AG09319 (cell line): ENCODE results near the gene CLHC1.
"Not testable (repeated sequence)": the region's sequence is repeated elsewhere in the genome, so short reads cannot be mapped to it uniquely, and the experiment has no call there.

Source experiments
- DNase-seq: peaks from one replicate; pipeline ENCODE4 v3.0.0-alpha.2; 2010; ENCODE audit warnings: low read depth; ENCODE audit errors: extremely low read depth
- CTCF ChIP-seq: IDR thresholded peaks from 2 replicates; pipeline ENCODE4 v1.5.1; 2011; ENCODE audit warnings: low read depth, mild to moderate bottlenecking, inconsistent platforms, low read length, moderate library complexity

CLHC1 gene

DNA sequence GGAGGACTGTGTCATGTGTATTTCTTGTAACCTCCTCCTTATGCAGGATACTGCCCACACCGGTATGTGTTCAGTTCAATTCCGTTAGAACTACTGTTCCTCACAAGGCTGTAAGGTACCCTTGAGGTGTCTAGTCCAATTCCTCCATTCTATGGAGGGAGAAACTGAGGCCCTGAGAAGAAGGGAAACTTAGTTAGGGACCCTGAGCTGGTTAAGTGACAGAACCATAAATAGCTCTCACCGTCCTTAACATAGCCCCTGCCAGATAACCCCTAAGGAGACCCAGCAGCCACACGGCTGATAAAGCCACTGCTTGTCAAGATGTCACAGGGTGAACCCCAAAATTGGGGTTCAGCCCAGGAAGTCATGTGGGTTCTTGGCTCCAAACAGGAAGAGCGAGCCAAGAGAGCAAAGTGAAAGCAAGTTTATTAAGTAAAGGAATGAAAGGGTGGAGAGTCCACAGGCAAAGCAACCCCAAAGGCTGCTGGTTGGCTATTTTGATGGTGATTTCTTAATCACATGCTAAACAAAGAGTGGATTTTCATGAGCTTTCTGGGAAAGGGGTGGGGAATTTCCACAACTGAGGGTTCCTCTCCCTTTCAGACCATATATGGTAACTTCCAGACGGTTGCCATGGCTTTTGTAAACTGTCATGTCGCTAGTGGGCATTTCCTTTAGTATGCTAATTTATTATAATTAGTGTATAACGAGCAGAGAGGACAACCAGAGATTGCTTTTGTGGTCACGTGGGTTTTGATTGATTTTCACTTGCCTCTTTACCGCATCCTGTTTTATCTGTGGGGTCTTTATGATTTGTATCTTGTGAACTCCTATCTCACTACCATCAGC, 98.4 kb downstream of the CLHC1 start:
- TF ChIP-seq CTCF = no peak
- DNase-seq = peak; percentile 88

GRCh38 chr2:55130849-55131248, 101.2 kb downstream of the CLHC1 start:
- no peak for TF ChIP-seq CTCF
- DNase-seq = no peak

DNA sequence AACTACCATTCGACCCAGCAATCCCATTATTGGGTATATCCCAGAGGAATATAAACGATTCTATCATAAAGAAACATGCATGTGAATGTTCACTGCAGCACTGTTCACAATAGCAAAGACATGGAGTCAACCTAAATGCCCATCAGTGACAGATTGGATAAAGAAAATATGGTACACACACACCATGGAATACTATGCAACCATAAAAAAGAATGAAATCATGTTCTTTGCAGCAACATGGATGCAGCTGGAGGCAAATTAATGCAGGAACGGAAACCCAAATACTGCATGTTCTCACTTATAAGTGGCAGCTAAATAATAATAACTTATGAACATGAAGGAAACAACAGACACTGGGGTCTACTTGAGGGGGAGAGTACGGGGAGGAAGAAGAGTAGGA, 105.5 kb downstream of the CLHC1 start:
- not testable (repeated sequence) for DNase-seq
